Muscle layer of colon (tissue), 2 donors: ENCODE measurements around the gene PLCH1.
A peak's percentile ranks its signal among the peaks of the same experiment; 100 is the strongest.

ENCODE experiments used
- H3K27ac ChIP-seq: one replicate; pipeline ENCODE4 v1.7.0; 2013; ENCODE audit warnings: low read depth, mild to moderate bottlenecking, low read length, moderate library complexity
- H3K27me3 ChIP-seq, 2 donors: one replicate each; pipeline ENCODE4 v1.7.0; 2013; ENCODE audit warnings: low read length in 2 of 2, mild to moderate bottlenecking in 2 of 2; ENCODE audit not compliant: insufficient read depth in 2 of 2, control insufficient read depth in 1 of 2
- H3K36me3 ChIP-seq: one replicate; pipeline ENCODE4 v1.7.0; 2013; ENCODE audit warnings: mild to moderate bottlenecking, low read length; ENCODE audit not compliant: insufficient read depth
- H3K4me1 ChIP-seq: one replicate; pipeline ENCODE4 v1.7.0; 2013; ENCODE audit warnings: mild to moderate bottlenecking, low read length; ENCODE audit not compliant: insufficient read depth
- H3K4me3 ChIP-seq, 2 donors: one replicate each; pipeline ENCODE4 v1.7.0; 2013; ENCODE audit warnings: low read length in 2 of 2, low read depth in 1 of 2, mild to moderate bottlenecking in 1 of 2, moderate library complexity in 1 of 2
- H3K9ac ChIP-seq: one replicate; pipeline ENCODE4 v1.7.0; 2013; ENCODE audit warnings: low read length
- H3K9me3 ChIP-seq: one replicate; pipeline ENCODE4 v1.7.0; 2013; ENCODE audit warnings: mild to moderate bottlenecking, low read length
- donor health status: abdominal sarcoma.
- donor health status: Adenocarcinoma of cecum.

Gene PLCH1

GRCh38 chr3:155763870-155764463, 19.1 kb upstream of the PLCH1 start:
- Histone ChIP-seq H3K27ac (no peak overlapping the region), H3K36me3 (no peaks in the 10 kb centered on the region), H3K9ac (no peak overlapping the region), H3K27me3 (no peaks in the 10 kb centered on the region), H3K4me3 (no peak overlapping the region), H3K4me1 (no peaks in the 10 kb centered on the region), H3K9me3 (no peaks in the 10 kb centered on the region)

GRCh38 chr3:155760653-155761052, 15.8 kb upstream of the PLCH1 start:
- no peak overlapping the region for H3K27ac ChIP-seq

GRCh38 chr3:155757577-155757976, 12.7 kb upstream of the PLCH1 start:
- Histone ChIP-seq H3K27ac (no peak overlapping the region), H3K36me3 (no peaks in the 10 kb centered on the region), H3K9me3 (no peaks in the 10 kb centered on the region), H3K4me3 (no peak overlapping the region), H3K9ac (no peak overlapping the region), H3K4me1 (no peaks in the 10 kb centered on the region), H3K27me3 (no peaks in the 10 kb centered on the region)

More at GRCh38 chr3:155760653-155761052, 15.8 kb upstream of the PLCH1 start:
- H3K27me3 ChIP-seq, result no peaks in the 10 kb centered on the region
- no peak overlapping the region for H3K9ac ChIP-seq
- no peaks in the 10 kb centered on the region for H3K4me1 ChIP-seq
- H3K9me3 ChIP-seq, result no peaks in the 10 kb centered on the region
- no peaks in the 10 kb centered on the region for H3K36me3 ChIP-seq
- H3K4me3 ChIP-seq, result no peak overlapping the region

- Histone ChIP-seq H3K36me3 (no peaks in the 10 kb centered on the region), H3K27me3 (no peaks in the 10 kb centered on the region), H3K27ac (no peak overlapping the region), H3K9me3 (no peaks in the 10 kb centered on the region), H3K9ac (no peak overlapping the region), H3K4me3 (no peak overlapping the region), H3K4me1 (no peaks in the 10 kb centered on the region)
Measured at GRCh38 chr3:155753038-155753639, 8.3 kb upstream of the PLCH1 start.

GRCh38 chr3:155748611-155749365, 3.9 kb upstream of the PLCH1 start:
- no peak overlapping the region for H3K9ac ChIP-seq
- H3K36me3 ChIP-seq, result no peaks in the 10 kb centered on the region
- no peak overlapping the region for H3K27ac ChIP-seq
- no peaks in the 10 kb centered on the region for H3K9me3 ChIP-seq
- H3K27me3 ChIP-seq, result no peaks in the 10 kb centered on the region
- H3K4me1 ChIP-seq, result no peaks in the 10 kb centered on the region
- no peak overlapping the region for H3K4me3 ChIP-seq

GRCh38 chr3:155747946-155748290, 3.0 kb upstream of the PLCH1 start:
- Histone ChIP-seq H3K4me3 (no peak overlapping the region), H3K4me1 (no peaks in the 10 kb centered on the region), H3K9me3 (no peaks in the 10 kb centered on the region), H3K27ac (no peak overlapping the region), H3K27me3 (no peaks in the 10 kb centered on the region), H3K36me3 (no peaks in the 10 kb centered on the region), H3K9ac (no peak overlapping the region)

DNA sequence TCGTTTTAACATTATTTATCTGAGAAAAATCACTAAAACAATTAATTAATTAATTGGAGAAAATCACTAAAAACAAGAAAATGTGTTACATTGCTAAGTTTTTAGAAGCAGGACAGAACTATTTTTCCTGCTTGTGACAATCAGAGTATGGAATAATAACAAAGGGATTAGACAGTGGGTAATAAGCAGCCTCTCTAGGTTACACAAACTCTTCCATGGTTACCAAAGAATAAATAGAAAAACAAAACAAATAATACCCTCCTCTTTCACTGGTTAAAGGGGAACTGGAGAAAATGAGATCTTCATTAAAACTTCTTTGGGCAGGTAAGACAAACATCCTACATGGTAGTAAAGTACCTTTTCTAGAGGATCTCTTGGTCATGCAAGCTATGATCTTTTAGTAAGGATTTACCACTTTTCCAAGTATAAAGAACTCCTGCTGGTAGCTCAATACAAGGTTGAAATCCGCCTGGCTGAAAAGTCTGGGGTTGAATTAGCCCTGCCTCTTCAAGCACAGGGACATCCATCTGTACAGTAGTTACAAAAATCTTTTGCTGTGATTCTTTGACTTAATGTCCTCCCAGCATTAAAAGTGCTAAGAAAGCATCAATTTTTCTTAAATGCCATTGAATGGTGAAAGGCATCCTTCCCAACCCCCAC, 2.5 kb upstream of the PLCH1 start:
- Histone ChIP-seq H3K9ac (no peak overlapping the region), H3K4me1 (no peaks in the 10 kb centered on the region), H3K27ac (no peak overlapping the region), H3K4me3 (no peak overlapping the region), H3K9me3 (no peaks in the 10 kb centered on the region), H3K27me3 (peaks cover 0 to under 1% of the 10 kb centered on the region in 2 donors), H3K36me3 (no peaks in the 10 kb centered on the region)

GRCh38 chr3:155746703-155747102, 1.8 kb upstream of the PLCH1 start:
- Histone ChIP-seq H3K27ac (no peak overlapping the region), H3K36me3 (no peaks in the 10 kb centered on the region), H3K4me3 (no peak overlapping the region), H3K9me3 (no peaks in the 10 kb centered on the region), H3K4me1 (no peaks in the 10 kb centered on the region), H3K9ac (no peak overlapping the region), H3K27me3 (peaks cover 0 to 3% of the 10 kb centered on the region in 2 donors)

GRCh38 chr3:155745795-155746550, 1.1 kb upstream of the PLCH1 start:
- H3K27ac ChIP-seq, result no peak overlapping the region
- H3K9ac ChIP-seq, result no peak overlapping the region
- H3K27me3 ChIP-seq, result peaks cover 0 to 3% of the 10 kb centered on the region in 2 donors
- no peaks in the 10 kb centered on the region for H3K9me3 ChIP-seq
- H3K4me3 ChIP-seq, result no peak overlapping the region
- H3K4me1 ChIP-seq, result no peaks in the 10 kb centered on the region
- no peaks in the 10 kb centered on the region for H3K36me3 ChIP-seq

DNA sequence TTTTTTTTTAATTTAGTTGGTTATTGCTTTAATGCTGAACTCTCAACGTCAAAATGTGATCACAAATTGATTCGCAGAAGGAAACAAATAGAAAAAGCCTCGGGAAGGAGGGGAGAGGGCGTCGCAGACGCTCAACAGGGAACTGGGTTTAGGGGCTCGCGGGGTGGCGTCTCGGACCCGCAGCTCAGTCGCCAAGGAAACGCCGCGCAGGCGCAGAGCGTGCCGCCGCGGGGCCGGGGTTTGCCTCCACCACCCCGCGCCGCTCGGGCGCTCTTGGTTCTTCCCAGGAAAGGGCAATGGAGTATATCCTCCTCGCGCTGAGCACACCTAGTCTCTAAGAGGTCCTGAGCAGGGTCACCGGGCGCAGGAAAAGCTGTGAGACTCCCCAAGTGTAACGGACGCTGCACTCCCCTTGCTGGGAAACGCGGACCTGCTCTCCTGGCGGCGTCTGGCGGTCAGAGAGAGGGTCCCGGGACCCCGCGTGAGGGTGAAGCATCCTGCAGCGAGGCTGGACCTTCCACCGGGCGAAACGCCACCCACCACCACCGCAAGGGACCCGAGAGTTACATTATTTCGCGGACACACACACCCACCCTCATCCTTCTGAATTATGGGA, 753 bp downstream of the PLCH1 start:
- H3K27ac ChIP-seq, result no peak overlapping the region
- H3K9me3 ChIP-seq, result no peaks in the 10 kb centered on the region
- H3K36me3 ChIP-seq, result no peaks in the 10 kb centered on the region
- H3K4me3 ChIP-seq, result peak overlapping the region; percentile 31 to 83
- peak overlapping the region; percentile 5 for H3K9ac ChIP-seq
- peaks cover 0 to 3% of the 10 kb centered on the region in 2 donors for H3K27me3 ChIP-seq
- no peaks in the 10 kb centered on the region for H3K4me1 ChIP-seq

DNA sequence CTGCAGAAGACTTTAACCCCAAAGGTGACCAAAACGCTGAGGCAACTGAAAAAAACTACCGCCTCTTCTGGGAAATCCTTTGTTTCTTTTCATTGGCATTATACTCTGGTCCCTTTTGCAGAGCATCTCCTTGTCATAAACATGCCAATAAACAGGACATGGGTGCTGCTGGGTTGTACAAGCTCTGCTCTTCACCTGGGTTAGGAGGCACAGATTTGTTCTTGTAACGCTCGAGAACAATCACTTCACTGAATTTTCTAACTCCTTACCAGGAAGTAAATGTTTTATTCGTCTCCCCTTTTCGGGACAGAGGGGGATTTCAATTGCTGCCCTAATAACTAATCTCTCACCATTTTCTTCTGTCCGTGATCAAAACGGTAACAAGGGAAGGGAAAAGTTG, 1.3 kb downstream of the PLCH1 start:
- no peak overlapping the region for H3K9ac ChIP-seq
- peaks cover 0 to 3% of the 10 kb centered on the region in 2 donors for H3K27me3 ChIP-seq
- peak overlapping the region; percentile 31 to 83 for H3K4me3 ChIP-seq
- no peaks in the 10 kb centered on the region for H3K9me3 ChIP-seq
- H3K27ac ChIP-seq, result no peak overlapping the region
- no peaks in the 10 kb centered on the region for H3K4me1 ChIP-seq
- H3K36me3 ChIP-seq, result no peaks in the 10 kb centered on the region
